Effector memory CD4-positive, alpha-beta T cell (primary cell): ENCODE results near the gene EDAR.

Experiments
- DNase-seq, 3 donors: peaks; one replicate each; pipeline ENCODE4 v3.0.0-alpha.2; 2020
- H3K27ac ChIP-seq: 2 replicates; pipeline ENCODE4 v1.7.0; 2013; ENCODE audit warnings: mild to moderate bottlenecking, low read length, moderate library complexity; ENCODE audit not compliant: insufficient read depth, poor library complexity, severe bottlenecking
- H3K27me3 ChIP-seq: replicated peaks from 2 replicates; pipeline ENCODE4 v1.7.0; 2013; ENCODE audit warnings: mild to moderate bottlenecking, low read length; ENCODE audit not compliant: insufficient read depth, control insufficient read depth, poor library complexity, severe bottlenecking
- H3K36me3 ChIP-seq: 2 replicates; pipeline ENCODE4 v1.7.0; 2013; ENCODE audit warnings: mild to moderate bottlenecking, low read length, moderate library complexity; ENCODE audit not compliant: control insufficient read depth, insufficient read depth
- H3K4me1 ChIP-seq: 2 replicates; pipeline ENCODE4 v1.7.0; 2013; ENCODE audit warnings: low read length, mild to moderate bottlenecking; ENCODE audit not compliant: control insufficient read depth, insufficient read depth, poor library complexity, severe bottlenecking
- H3K4me3 ChIP-seq: 2 replicates; pipeline ENCODE4 v1.7.0; 2013; ENCODE audit warnings: low read length, low read depth, mild to moderate bottlenecking; ENCODE audit not compliant: insufficient read depth, poor library complexity, severe bottlenecking
- H3K9me3 ChIP-seq: 2 replicates; pipeline ENCODE4 v1.7.0; 2013; ENCODE audit warnings: mild to moderate bottlenecking, low read length, moderate library complexity; ENCODE audit not compliant: control insufficient read depth

The EDAR gene

GRCh38 chr2:108956375-108956774 is 32.6 kb downstream of the EDAR start:
- Histone ChIP-seq H3K36me3 (no peaks in the 10 kb centered on the region), H3K27ac (no peak overlapping the region), H3K27me3 (no peaks in the 10 kb centered on the region), H3K9me3 (no peaks in the 10 kb centered on the region), H3K4me1 (peaks cover 10% of the 10 kb centered on the region), H3K4me3 (no peak overlapping the region)
- no peak for DNase-seq

DNA sequence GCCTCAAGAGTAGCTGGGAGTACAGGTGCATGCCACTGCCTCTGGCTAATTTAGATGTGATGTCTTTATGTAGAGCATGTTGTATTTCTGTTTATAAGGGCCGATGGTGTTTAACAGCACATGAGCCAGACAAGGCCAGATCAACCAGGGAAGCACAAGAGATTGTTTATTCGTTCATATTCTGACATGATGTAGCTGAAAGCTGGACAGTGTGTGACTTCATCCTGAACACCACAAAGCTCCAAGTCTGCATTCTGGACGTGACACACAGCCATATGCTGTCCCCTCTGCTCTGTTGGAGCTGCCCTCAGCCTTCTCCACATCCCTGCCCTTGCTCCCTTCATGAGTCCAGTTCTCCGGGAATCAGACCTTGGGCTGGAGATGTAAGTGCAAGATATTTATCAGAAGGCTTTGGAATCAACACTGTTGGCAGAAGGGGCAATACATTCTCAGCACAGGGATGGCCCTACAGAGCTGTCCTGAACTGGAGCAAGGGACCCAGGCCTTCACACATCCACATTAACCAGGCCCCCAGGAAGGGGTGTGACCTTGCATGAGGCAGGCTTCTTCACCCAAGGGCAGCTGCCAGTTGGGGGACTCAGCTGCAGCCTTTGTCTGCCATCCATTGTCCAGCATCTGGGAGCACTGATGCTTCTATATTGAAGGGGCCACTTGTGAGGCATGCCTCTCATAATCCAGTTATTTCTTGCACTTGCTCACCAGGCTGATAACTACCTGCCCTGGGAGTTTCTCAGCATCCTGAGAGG is 38.5 kb downstream of the EDAR start:
- no peak for DNase-seq
- Histone ChIP-seq H3K27me3 (no peaks in the 10 kb centered on the region), H3K4me3 (no peak overlapping the region), H3K36me3 (no peaks in the 10 kb centered on the region), H3K9me3 (peaks cover 5% of the 10 kb centered on the region), H3K4me1 (no peaks in the 10 kb centered on the region), H3K27ac (no peak overlapping the region)

- no peak for DNase-seq
- H3K4me1 ChIP-seq: no peaks in the 10 kb centered on the region
- no peaks in the 10 kb centered on the region for H3K36me3 ChIP-seq
- peaks cover 5% of the 10 kb centered on the region for H3K9me3 ChIP-seq
- H3K27ac ChIP-seq: no peak overlapping the region
- no peak overlapping the region for H3K4me3 ChIP-seq
- H3K27me3 ChIP-seq: no peaks in the 10 kb centered on the region
Observed at GRCh38 chr2:108949316-108950239, 39.4 kb downstream of the EDAR start.

DNA sequence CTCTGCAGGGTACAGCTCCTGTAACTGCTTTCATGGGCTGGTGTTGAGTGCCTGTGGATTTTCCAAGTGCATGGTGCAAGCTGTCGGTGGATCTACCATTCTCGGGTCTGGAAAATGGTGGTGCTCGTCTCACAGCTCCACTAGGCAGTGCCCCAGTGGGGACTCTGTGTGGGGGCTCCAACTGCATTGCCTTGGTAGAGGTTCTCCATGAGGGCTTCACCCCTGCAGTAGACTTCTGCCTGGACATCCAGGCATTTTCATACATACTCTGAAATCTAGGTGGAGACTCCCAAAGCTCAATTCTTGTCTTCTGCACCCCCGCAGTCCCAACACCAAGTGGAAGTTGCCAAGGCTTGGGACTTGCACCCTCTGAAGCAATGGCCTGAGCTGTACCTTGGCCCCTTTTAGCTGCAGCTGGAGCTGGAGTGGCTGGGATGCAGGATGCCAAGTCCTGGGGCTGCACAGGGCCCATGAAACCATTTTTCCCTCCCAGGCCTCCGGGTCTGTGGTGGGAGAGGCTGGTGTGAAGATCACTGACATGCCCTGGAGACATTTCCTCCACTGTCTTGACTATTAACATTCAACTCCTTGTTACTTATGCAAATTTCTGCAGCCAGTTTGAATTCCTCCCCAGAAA is 41.6 kb downstream of the EDAR start:
- no peak for DNase-seq
- no peaks in the 10 kb centered on the region for H3K27me3 ChIP-seq
- H3K4me3 ChIP-seq: no peak overlapping the region
- H3K36me3 ChIP-seq: no peaks in the 10 kb centered on the region
- H3K9me3 ChIP-seq: peaks cover 5% of the 10 kb centered on the region
- no peaks in the 10 kb centered on the region for H3K4me1 ChIP-seq
- H3K27ac ChIP-seq: no peak overlapping the region

DNA sequence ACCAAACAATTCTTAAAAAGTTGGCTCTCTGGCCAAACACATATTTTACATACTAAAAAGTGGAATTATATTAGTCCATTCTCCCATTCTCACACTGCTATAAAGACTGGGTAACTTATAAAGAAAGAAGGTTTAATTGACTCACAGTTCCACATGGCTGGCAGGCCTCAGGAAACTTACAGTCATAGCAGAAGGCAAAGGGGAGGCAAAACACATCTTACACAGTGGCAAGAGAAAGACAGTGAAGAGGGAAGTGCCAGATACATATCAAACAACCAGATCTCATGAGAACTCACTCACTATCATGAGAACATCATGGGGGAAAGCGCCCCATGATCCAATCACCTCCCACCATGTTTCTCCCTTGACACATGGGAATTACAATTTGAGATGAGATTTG is 42.6 kb downstream of the EDAR start:
- H3K4me3 ChIP-seq: no peak overlapping the region
- no peaks in the 10 kb centered on the region for H3K4me1 ChIP-seq
- H3K27me3 ChIP-seq: no peaks in the 10 kb centered on the region

GRCh38 chr2:108945969-108946368 is 43.1 kb downstream of the EDAR start:
- H3K4me3 ChIP-seq: no peak overlapping the region
- H3K36me3 ChIP-seq: no peaks in the 10 kb centered on the region
- H3K27me3 ChIP-seq: no peaks in the 10 kb centered on the region
- DNase-seq: no peak
- no peak overlapping the region for H3K27ac ChIP-seq
- peaks cover 5% of the 10 kb centered on the region for H3K9me3 ChIP-seq
- H3K4me1 ChIP-seq: no peaks in the 10 kb centered on the region

More for the DNA sequence above, 42.6 kb downstream of the EDAR start:
- Histone ChIP-seq H3K27ac (no peak overlapping the region), H3K36me3 (no peaks in the 10 kb centered on the region), H3K9me3 (peaks cover 5% of the 10 kb centered on the region)
- DNase-seq: no peak

- Histone ChIP-seq H3K36me3 (no peaks in the 10 kb centered on the region), H3K27ac (no peak overlapping the region), H3K9me3 (peaks cover 5% of the 10 kb centered on the region), H3K4me1 (no peaks in the 10 kb centered on the region), H3K27me3 (no peaks in the 10 kb centered on the region), H3K4me3 (no peak overlapping the region)
- no peak for DNase-seq
Observed at GRCh38 chr2:108944601-108945331, 44.3 kb downstream of the EDAR start.

- no peak for DNase-seq
Observed at GRCh38 chr2:108943751-108944150, 45.3 kb downstream of the EDAR start.

DNA sequence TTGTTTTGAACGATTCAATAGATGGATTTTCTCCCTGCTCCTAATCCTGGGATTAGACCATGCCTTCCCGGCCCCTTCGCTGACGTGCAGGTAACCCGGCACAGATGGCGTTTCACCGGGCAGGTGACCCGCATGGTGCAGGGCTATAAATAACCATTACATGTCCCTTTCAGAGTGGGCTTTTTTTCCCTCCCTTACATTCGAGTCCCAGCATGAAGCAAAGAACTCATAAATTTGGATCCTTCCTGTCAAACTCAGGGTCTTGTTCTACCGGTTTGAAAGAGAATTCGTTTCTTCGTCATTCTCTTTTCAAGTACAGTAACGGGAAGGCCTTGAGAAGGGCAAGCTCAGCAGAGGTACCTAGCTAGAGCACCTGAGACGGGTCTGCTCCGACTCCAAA is 46.1 kb downstream of the EDAR start:
- H3K27ac ChIP-seq: no peak overlapping the region
- DNase-seq: no peak
- no peaks in the 10 kb centered on the region for H3K27me3 ChIP-seq
- H3K4me3 ChIP-seq: no peak overlapping the region
- H3K36me3 ChIP-seq: no peaks in the 10 kb centered on the region
- H3K9me3 ChIP-seq: peaks cover 5% of the 10 kb centered on the region
- peaks cover 5% of the 10 kb centered on the region for H3K4me1 ChIP-seq

More at GRCh38 chr2:108943751-108944150, 45.3 kb downstream of the EDAR start:
- Histone ChIP-seq H3K9me3 (peaks cover 5% of the 10 kb centered on the region), H3K36me3 (no peaks in the 10 kb centered on the region), H3K4me1 (no peaks in the 10 kb centered on the region), H3K4me3 (no peak overlapping the region), H3K27me3 (no peaks in the 10 kb centered on the region), H3K27ac (no peak overlapping the region)
